H1 (cell line): ENCODE measurements around the gene PLXNB2. TPM values are rescaled to one million over a fixed set of nuclear protein-coding genes. Genes with fewer than 3 reads are reported as not detected.

Experiments
- CBX8 ChIP-seq: fragments of 300-800, 300-1000 bp; sonication (generic); IDR thresholded peaks from 2 replicates; pipeline ENCODE4 v1.7.1; 2016; ENCODE audit warnings: low read depth, low read length, borderline replicate concordance
- RBBP5 ChIP-seq: IDR thresholded peaks from 2 replicates; pipeline ENCODE4 v1.7.1; 2012; ENCODE audit warnings: low read depth, mild to moderate bottlenecking, inconsistent platforms, low read length, moderate library complexity, borderline replicate concordance
- RXRA ChIP-seq: IDR thresholded peaks from 2 replicates; pipeline ENCODE4 v1.6.1; 2011; ENCODE audit warnings: low read depth, mild to moderate bottlenecking, low read length, moderate library complexity; ENCODE audit not compliant: insufficient read depth
- polyA plus RNA-seq, 7 experiments: library from polyadenylated mRNA; depleted of rRNA in 3 of 7; stranded (reverse) in 5 of 7; unstranded in 2 of 7; fragments of >200 nt in 5 of 7; fragments of 200-250 nt in 2 of 7; gene quantifications; 1 replicate in 5 of 7; 2 replicates in 1 of 7; 4 replicates in 1 of 7; pipeline versions ENCODE4 v1.2.1 to v1.2.3, GENCODE V29; 2011 to 2013; ENCODE audit warnings: missing spikeins in 2 of 7, mixed read lengths in 2 of 7
- total RNA-seq: library from RNA; stranded (reverse); fragmentation: NEBNext Ultra II Directional; extraction: Animal tissue kit (Norgen Biotek cat#: 25700); gene quantifications from 2 replicates; pipeline ENCODE4 v1.2.1, GENCODE V29; 2021
- TF ChIP-seq, protein P1 (sequence below): fragments of 300-600 bp; sonication (generic); IDR thresholded peaks from 2 replicates; pipeline ENCODE4 v1.7.1; 2012; ENCODE audit warnings: low read length, moderate library complexity, mild to moderate bottlenecking, inconsistent platforms; ENCODE audit not compliant: insufficient replicate concordance
- TF ChIP-seq, protein P2 (sequence below): IDR thresholded peaks from 2 replicates; pipeline ENCODE4 v1.6.1; 2012; ENCODE audit warnings: inconsistent platforms

The PLXNB2 gene
- total and polyA plus RNA-seq, 2 of the 8 experiments (the other 6 are each of a cell fraction or from before 2014, with no cell fraction given): 58.3 to 92.8 TPM

DNA sequence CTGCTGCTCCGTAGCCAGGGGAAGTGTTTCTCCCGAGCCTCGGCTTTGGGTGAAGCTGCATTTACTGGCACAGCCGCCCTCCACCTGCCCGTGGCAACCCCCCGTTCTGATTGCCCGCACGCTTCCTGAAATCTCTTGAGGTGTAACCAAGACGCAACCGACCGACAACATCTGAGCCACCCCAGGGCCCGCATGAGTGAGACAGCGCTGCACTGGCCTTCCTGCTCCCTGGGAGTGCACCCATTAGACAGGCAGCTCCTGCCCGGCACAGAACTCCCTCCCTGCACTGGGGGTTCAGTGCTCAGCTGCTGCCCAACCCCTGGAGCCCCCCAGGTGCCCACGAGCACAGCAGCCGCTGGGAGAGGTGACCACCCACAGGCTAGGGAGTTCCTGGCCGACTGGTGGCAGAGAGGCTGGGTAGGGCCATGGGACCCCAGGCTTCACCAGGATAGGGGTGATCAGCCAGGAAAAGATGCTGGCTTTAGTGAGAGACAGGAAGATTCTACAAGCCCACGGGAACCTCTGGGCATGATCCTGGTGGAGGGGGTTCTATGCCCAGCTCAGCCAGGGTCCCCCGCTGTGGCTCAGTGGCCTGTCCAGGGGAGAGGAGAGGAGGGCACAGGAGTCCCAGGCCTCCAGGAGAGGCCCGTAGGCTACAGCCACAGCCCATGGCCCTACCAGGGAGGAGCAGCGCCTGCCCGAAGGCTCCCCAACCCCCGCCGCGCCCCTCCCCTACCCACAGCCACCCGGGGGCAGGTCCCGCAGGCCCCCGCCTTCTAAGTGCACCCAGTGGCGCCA is 14.6 kb downstream of the PLXNB2 start (continued):
- TF ChIP-seq, protein P1, sequence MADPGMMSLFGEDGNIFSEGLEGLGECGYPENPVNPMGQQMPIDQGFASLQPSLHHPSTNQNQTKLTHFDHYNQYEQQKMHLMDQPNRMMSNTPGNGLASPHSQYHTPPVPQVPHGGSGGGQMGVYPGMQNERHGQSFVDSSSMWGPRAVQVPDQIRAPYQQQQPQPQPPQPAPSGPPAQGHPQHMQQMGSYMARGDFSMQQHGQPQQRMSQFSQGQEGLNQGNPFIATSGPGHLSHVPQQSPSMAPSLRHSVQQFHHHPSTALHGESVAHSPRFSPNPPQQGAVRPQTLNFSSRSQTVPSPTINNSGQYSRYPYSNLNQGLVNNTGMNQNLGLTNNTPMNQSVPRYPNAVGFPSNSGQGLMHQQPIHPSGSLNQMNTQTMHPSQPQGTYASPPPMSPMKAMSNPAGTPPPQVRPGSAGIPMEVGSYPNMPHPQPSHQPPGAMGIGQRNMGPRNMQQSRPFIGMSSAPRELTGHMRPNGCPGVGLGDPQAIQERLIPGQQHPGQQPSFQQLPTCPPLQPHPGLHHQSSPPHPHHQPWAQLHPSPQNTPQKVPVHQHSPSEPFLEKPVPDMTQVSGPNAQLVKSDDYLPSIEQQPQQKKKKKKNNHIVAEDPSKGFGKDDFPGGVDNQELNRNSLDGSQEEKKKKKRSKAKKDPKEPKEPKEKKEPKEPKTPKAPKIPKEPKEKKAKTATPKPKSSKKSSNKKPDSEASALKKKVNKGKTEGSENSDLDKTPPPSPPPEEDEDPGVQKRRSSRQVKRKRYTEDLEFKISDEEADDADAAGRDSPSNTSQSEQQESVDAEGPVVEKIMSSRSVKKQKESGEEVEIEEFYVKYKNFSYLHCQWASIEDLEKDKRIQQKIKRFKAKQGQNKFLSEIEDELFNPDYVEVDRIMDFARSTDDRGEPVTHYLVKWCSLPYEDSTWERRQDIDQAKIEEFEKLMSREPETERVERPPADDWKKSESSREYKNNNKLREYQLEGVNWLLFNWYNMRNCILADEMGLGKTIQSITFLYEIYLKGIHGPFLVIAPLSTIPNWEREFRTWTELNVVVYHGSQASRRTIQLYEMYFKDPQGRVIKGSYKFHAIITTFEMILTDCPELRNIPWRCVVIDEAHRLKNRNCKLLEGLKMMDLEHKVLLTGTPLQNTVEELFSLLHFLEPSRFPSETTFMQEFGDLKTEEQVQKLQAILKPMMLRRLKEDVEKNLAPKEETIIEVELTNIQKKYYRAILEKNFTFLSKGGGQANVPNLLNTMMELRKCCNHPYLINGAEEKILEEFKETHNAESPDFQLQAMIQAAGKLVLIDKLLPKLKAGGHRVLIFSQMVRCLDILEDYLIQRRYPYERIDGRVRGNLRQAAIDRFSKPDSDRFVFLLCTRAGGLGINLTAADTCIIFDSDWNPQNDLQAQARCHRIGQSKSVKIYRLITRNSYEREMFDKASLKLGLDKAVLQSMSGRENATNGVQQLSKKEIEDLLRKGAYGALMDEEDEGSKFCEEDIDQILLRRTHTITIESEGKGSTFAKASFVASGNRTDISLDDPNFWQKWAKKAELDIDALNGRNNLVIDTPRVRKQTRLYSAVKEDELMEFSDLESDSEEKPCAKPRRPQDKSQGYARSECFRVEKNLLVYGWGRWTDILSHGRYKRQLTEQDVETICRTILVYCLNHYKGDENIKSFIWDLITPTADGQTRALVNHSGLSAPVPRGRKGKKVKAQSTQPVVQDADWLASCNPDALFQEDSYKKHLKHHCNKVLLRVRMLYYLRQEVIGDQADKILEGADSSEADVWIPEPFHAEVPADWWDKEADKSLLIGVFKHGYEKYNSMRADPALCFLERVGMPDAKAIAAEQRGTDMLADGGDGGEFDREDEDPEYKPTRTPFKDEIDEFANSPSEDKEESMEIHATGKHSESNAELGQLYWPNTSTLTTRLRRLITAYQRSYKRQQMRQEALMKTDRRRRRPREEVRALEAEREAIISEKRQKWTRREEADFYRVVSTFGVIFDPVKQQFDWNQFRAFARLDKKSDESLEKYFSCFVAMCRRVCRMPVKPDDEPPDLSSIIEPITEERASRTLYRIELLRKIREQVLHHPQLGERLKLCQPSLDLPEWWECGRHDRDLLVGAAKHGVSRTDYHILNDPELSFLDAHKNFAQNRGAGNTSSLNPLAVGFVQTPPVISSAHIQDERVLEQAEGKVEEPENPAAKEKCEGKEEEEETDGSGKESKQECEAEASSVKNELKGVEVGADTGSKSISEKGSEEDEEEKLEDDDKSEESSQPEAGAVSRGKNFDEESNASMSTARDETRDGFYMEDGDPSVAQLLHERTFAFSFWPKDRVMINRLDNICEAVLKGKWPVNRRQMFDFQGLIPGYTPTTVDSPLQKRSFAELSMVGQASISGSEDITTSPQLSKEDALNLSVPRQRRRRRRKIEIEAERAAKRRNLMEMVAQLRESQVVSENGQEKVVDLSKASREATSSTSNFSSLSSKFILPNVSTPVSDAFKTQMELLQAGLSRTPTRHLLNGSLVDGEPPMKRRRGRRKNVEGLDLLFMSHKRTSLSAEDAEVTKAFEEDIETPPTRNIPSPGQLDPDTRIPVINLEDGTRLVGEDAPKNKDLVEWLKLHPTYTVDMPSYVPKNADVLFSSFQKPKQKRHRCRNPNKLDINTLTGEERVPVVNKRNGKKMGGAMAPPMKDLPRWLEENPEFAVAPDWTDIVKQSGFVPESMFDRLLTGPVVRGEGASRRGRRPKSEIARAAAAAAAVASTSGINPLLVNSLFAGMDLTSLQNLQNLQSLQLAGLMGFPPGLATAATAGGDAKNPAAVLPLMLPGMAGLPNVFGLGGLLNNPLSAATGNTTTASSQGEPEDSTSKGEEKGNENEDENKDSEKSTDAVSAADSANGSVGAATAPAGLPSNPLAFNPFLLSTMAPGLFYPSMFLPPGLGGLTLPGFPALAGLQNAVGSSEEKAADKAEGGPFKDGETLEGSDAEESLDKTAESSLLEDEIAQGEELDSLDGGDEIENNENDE: no peak
- no peak for TF ChIP-seq CBX8
- TF ChIP-seq RBBP5: no peak
- TF ChIP-seq, protein P2, sequence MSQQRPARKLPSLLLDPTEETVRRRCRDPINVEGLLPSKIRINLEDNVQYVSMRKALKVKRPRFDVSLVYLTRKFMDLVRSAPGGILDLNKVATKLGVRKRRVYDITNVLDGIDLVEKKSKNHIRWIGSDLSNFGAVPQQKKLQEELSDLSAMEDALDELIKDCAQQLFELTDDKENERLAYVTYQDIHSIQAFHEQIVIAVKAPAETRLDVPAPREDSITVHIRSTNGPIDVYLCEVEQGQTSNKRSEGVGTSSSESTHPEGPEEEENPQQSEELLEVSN: no peak
- TF ChIP-seq RXRA: no peak
